T-helper 9 cell (primary cell): ENCODE measurements around the gene NSUN6.

Experiments
- DNase-seq: peaks from one replicate; pipeline ENCODE4 v3.0.0-alpha.2; 2020

Gene NSUN6

DNA sequence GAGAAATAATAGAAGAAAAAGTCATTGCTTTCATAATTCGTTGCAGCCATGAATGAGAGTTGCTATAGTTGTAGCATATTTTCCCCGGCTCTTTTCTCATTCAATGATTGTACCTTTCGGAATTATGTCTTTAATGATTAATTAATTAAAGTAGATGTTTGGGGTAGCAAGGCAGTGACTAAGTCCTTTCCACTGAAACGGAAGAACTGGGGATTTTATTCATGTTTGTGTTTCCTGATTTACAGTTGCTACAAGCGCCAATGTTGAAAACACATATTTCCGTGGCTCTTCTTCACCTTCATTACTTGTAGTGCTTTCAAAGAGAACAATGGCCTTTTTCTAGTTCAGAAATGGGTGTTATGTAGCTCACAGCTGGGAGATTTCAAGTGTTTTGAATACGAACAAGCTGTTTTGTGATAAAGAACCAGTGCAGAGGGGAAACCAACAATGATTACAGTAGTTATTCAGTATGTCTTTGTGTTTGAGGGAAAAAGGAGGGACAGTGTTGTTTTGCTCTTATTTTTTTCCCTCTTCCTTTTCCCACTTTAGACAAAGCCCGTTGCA lies 153.5 kb downstream of the NSUN6 start:
- no peak for DNase-seq
